BLaER1 (cell line): ENCODE measurements around the gene LPAR1.

ENCODE experiments used
- H3K27ac ChIP-seq: shearing (Covaris generic); formaldehyde crosslinking; 2 replicates; pipeline ENCODE4 v1.8.1; 2022
- H3K27me3 ChIP-seq: shearing (Covaris generic); formaldehyde crosslinking; 2 replicates; pipeline ENCODE4 v1.8.1; 2022
- H3K36me3 ChIP-seq: shearing (Covaris generic); formaldehyde crosslinking; 2 replicates; pipeline ENCODE4 v1.8.1; 2022
- H3K4me1 ChIP-seq: shearing (Covaris generic); formaldehyde crosslinking; 2 replicates; pipeline ENCODE4 v1.8.1; 2022
- H3K4me2 ChIP-seq: shearing (Covaris generic); formaldehyde crosslinking; 2 replicates; pipeline ENCODE4 v1.8.1; 2022
- H3K4me3 ChIP-seq: shearing (Covaris generic); formaldehyde crosslinking; 2 replicates; pipeline ENCODE4 v1.8.1; 2022
- H3K9ac ChIP-seq: shearing (Covaris generic); formaldehyde crosslinking; 2 replicates; pipeline ENCODE4 v1.8.1; 2022
- H3K9me3 ChIP-seq: shearing (Covaris generic); formaldehyde crosslinking; 2 replicates; pipeline ENCODE4 v1.8.1; 2022
- H4K20me1 ChIP-seq: shearing (Covaris generic); formaldehyde crosslinking; 2 replicates; pipeline ENCODE4 v1.8.1; 2022
- Cebpa-rat ChIP-seq: shearing (Covaris generic); IDR thresholded peaks from 2 replicates; pipeline ENCODE4 v1.8.1; 2022

The LPAR1 gene

DNA sequence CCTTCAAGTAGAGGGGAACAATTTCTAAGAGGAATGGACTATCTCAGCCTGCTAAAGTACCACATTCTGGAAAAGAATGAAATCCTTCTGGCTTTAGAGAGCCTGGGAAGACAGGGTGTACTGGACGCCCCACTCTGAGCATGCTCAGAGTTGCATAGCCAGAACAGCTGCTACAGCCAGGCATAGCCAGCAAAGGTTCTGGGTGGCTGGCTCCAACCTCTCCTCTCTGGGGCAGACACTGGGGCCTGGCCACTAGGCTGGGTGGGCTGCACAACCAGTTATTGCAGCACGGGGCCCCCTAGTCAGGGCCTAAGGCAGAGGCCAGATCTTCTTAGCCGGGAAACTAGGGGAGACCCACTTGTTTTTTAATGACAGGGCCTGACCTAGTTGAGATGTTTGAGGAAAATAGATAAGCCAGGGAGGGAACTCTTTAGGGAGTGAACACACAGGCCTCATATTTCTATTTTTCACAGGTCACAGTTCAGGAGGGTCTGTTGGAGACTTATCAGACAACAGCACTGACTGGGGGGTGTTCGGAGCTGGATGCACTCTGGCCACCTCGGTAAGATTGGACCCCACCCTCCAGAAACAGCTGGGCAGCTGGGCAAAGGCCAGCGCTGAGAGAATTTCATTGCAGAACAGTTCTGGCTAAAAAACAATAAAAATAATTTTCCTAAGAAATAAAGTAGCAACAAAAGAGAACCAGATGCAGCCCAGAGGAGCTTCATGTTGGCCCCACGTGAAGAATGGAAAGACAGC, 142.9 kb downstream of the LPAR1 start:
- Histone ChIP-seq H4K20me1 (no peaks in the 10 kb centered on the region), H3K4me2 (no peak overlapping the region), H3K4me1 (no peaks in the 10 kb centered on the region), H3K9ac (no peak overlapping the region), H3K4me3 (no peak overlapping the region), H3K27ac (no peak overlapping the region), H3K27me3 (no peaks in the 10 kb centered on the region), H3K36me3 (no peaks in the 10 kb centered on the region), H3K9me3 (peaks cover 5% of the 10 kb centered on the region; the same call in 1 of the 2 replicates)
- TF ChIP-seq Cebpa-rat, result no peak

DNA sequence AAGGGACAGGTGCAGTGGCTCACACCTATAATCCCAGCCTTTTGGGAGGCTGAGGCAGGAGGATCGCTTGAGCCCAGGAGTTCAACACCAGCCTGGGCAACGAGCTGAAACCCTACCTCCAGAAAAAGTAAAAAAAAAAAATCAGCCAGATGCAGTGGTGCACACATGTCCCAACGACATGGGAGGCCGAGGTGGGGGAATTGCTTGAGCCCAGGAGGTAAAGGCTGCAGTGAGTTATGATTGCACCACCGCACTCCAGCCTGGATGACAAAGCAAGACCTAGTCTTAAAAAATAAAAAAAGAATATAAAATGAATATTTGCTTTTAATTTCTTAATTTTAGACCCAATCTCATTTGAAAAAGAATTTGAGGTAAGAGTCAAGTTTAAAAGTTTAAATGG, 143.5 kb downstream of the LPAR1 start:
- Histone ChIP-seq H3K4me3 (no peak overlapping the region), H3K36me3 (no peaks in the 10 kb centered on the region), H3K9ac (no peak overlapping the region), H4K20me1 (no peaks in the 10 kb centered on the region), H3K27ac (no peak overlapping the region), H3K4me1 (no peaks in the 10 kb centered on the region), H3K27me3 (no peaks in the 10 kb centered on the region), H3K9me3 (peaks cover 5% of the 10 kb centered on the region; the same call in 1 of the 2 replicates), H3K4me2 (no peak overlapping the region)
- TF ChIP-seq Cebpa-rat, result no peak

DNA sequence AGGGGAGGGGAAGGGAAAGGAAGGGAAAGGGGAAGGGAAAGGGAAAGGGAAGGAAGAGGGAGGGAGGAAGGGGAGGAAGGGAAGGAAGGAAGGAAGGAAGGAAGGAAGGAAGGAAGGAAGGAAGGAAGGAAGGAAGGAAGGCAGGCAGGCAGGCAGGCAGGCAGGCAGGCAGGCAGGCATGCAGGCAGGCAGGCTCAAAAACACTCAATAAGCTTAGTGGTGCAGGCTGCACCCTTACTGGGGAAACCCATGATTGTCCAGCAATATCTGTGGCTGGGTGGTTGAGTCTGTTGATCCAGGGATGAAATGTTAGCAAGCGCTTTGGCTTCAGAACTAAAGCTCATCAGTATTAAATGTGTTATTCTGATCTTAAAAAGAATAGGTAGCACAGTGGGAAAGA, 145.6 kb downstream of the LPAR1 start:
- TF ChIP-seq Cebpa-rat, result no peak
- no peak overlapping the region for H3K9ac ChIP-seq
- no peaks in the 10 kb centered on the region for H3K36me3 ChIP-seq
- no peaks in the 10 kb centered on the region for H3K4me1 ChIP-seq
- H3K27ac ChIP-seq, result no peak overlapping the region
- no peak overlapping the region for H3K4me2 ChIP-seq
- no peaks in the 10 kb centered on the region for H4K20me1 ChIP-seq
- H3K4me3 ChIP-seq, result no peak overlapping the region
- no peaks in the 10 kb centered on the region for H3K27me3 ChIP-seq
- peaks cover 5% of the 10 kb centered on the region; the same call in 1 of the 2 replicates for H3K9me3 ChIP-seq

DNA sequence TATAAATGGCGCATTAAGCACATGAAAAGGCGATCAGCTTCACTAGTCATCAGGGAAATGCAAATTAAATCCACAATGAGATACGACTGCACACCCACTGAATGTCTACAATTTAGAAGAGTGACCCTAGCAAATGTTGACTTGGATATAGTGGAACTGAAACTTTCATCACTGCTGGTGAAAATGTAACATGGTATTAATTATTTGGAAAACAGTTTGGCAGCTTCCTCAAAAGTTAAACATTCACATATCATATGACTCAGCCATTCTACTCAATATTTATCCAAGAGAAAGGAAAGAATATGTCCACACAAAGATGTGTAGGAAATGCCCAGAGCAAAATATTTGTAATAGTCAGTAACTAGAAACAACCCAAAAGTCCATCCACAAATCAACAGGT, 146.5 kb downstream of the LPAR1 start:
- no peaks in the 10 kb centered on the region for H3K4me1 ChIP-seq
- no peak for TF ChIP-seq Cebpa-rat
- no peak overlapping the region for H3K4me2 ChIP-seq
- H3K9ac ChIP-seq, result no peak overlapping the region
- no peak overlapping the region for H3K4me3 ChIP-seq
- H3K27ac ChIP-seq, result no peak overlapping the region
- H3K36me3 ChIP-seq, result no peaks in the 10 kb centered on the region
- no peaks in the 10 kb centered on the region for H3K9me3 ChIP-seq
- H3K27me3 ChIP-seq, result no peaks in the 10 kb centered on the region
- H4K20me1 ChIP-seq, result no peaks in the 10 kb centered on the region

DNA sequence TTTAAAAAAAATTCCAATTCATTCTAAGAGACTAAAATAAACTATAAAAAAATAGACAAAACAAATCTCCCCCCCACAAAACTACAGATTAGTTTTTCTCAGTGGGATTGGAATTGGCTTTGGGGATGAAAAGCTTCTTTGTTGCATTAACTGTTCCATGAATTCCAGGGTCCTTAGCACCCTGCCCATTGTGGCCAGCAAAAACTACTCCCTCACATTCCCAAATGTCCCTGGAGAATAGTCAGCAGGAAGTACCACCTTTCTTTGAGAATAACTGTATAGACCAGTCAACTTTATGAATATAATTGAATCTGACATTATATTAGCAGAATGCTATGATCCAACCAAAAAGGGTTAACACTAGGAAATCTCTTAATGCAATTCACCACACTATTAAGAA, 147.9 kb downstream of the LPAR1 start:
- Histone ChIP-seq H4K20me1 (no peaks in the 10 kb centered on the region), H3K27ac (no peak overlapping the region), H3K4me3 (no peak overlapping the region), H3K36me3 (no peaks in the 10 kb centered on the region), H3K4me1 (no peaks in the 10 kb centered on the region), H3K27me3 (no peaks in the 10 kb centered on the region), H3K9me3 (no peaks in the 10 kb centered on the region), H3K9ac (no peak overlapping the region), H3K4me2 (no peak overlapping the region)
- no peak for TF ChIP-seq Cebpa-rat

DNA sequence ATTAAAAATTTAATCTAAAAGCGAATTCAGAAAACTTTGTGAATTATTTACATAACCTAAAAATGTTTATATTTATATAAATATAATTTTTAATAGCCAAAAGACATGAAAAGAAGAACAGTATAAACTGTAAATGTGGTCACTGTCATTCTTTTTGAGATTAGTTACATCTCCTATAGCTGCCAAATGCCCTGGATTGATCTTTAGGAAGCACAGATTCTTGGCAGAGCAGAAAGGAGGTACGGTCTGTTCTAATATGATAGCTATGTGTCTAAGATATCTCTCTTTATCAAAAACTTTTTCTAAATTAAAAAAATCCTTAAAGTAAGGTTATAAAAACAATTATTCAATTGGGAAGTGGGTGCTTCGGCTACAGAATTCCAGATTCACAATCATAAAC, 151.0 kb downstream of the LPAR1 start:
- Histone ChIP-seq H3K27me3 (no peaks in the 10 kb centered on the region), H4K20me1 (no peaks in the 10 kb centered on the region), H3K27ac (no peak overlapping the region), H3K4me3 (no peak overlapping the region), H3K36me3 (no peaks in the 10 kb centered on the region), H3K4me1 (no peaks in the 10 kb centered on the region), H3K9ac (no peak overlapping the region), H3K9me3 (no peaks in the 10 kb centered on the region), H3K4me2 (no peak overlapping the region)
- no peak for TF ChIP-seq Cebpa-rat

DNA sequence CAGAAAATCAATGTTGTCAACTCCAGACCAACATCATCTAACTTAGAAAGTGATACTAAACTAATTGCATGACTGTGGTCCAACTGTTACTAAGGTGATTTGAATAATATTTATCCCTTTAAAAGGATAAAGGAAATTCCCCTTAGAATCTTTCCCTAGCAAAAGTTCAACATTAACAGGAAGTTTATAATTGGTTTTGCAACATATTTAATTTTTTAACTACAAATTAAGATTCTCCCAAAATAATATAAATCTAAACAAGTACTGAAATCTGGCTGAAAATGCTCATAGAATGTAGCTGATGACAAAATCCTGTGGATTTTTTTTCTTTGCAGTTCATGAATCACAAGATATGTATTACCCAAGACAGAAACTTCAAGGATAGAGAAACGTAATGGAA, 151.4 kb downstream of the LPAR1 start:
- no peak overlapping the region for H3K4me2 ChIP-seq
- no peak overlapping the region for H3K27ac ChIP-seq
- H4K20me1 ChIP-seq, result no peaks in the 10 kb centered on the region
- H3K9me3 ChIP-seq, result no peaks in the 10 kb centered on the region
- H3K36me3 ChIP-seq, result no peaks in the 10 kb centered on the region
- no peaks in the 10 kb centered on the region for H3K4me1 ChIP-seq
- no peak overlapping the region for H3K4me3 ChIP-seq
- H3K27me3 ChIP-seq, result no peaks in the 10 kb centered on the region
- H3K9ac ChIP-seq, result no peak overlapping the region
- no peak for TF ChIP-seq Cebpa-rat

DNA sequence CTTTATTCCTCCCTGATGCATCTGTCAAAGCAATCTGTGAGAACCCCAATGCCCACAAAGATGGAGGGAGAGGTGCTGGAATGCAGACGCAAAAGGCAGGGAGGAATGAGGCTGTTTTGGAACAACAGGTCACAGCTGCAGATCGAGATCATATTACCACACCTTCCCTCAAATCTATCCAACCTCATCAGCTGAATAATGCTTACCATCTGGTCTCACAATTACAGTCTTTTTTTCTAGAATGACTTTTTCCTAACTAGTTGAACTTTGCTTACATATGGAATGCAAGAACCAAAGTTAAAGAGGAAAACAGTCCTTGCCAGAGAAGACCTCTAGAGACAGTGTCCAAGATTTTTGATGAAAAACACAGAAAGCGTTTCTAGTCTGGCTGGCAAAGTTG, 158.1 kb downstream of the LPAR1 start:
- Histone ChIP-seq H3K4me1 (no peaks in the 10 kb centered on the region), H4K20me1 (no peaks in the 10 kb centered on the region), H3K27ac (no peak overlapping the region), H3K4me3 (no peak overlapping the region), H3K36me3 (no peaks in the 10 kb centered on the region), H3K27me3 (no peaks in the 10 kb centered on the region), H3K9ac (no peak overlapping the region), H3K4me2 (no peak overlapping the region), H3K9me3 (no peaks in the 10 kb centered on the region)
- no peak for TF ChIP-seq Cebpa-rat

DNA sequence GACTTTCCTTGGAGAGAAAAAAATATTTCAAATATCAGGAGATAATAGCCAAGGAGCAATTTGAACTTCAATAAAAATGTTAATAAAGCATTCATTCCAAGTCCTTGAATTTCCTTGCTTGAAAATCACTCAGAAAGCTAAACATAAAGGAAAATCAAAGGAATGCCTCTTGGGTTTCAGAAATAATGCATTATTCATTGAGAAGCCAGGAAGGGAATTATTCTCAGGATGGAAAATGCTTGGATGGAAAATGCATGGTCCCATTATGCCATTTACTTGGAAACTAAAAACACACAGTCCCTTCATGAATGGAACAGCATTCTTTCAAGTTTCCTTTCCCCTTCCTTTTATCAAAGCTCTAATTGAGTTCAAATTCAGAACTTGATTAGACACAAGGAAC, 160.9 kb downstream of the LPAR1 start:
- no peaks in the 10 kb centered on the region for H4K20me1 ChIP-seq
- no peak for TF ChIP-seq Cebpa-rat

DNA sequence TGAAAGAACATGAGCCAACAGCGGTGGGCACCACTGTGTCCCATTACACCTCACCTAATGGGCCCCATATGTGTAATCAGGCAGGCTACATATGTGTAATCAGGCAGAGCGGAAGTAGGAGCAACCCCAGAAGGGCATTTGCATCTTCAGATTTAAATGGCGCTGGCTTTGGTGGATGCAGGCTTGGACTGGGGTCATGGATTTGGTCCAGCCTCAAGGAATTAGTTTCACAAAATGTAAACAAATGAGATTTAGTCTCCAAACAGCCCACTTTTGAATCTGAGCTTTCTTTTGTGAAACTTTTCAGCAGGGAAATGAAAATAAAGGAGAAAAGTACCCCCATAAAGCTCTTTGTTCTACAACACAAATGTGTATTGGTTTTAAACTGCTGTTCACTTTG, 161.3 kb downstream of the LPAR1 start:
- no peak for TF ChIP-seq Cebpa-rat
- Histone ChIP-seq H3K27ac (no peak overlapping the region), H3K4me1 (no peaks in the 10 kb centered on the region), H3K9ac (no peak overlapping the region), H3K4me3 (no peak overlapping the region), H3K4me2 (no peak overlapping the region), H3K27me3 (no peaks in the 10 kb centered on the region), H4K20me1 (no peaks in the 10 kb centered on the region), H3K36me3 (no peaks in the 10 kb centered on the region), H3K9me3 (no peaks in the 10 kb centered on the region)

More for the DNA sequence above, 160.9 kb downstream of the LPAR1 start:
- H3K4me1 ChIP-seq, result no peaks in the 10 kb centered on the region
- no peak overlapping the region for H3K9ac ChIP-seq
- H3K36me3 ChIP-seq, result no peaks in the 10 kb centered on the region
- H3K9me3 ChIP-seq, result no peaks in the 10 kb centered on the region
- H3K27me3 ChIP-seq, result no peaks in the 10 kb centered on the region
- no peak overlapping the region for H3K4me2 ChIP-seq
- H3K27ac ChIP-seq, result no peak overlapping the region
- H3K4me3 ChIP-seq, result no peak overlapping the region
